GM12891 (cell line): ENCODE measurements around the gene CXCL3.

Experiments used
- POLR2A ChIP-seq: IDR thresholded peaks from 2 replicates; pipeline ENCODE4 v1.6.1; 2011; ENCODE audit warnings: low read depth, low read length, control low read depth
- POLR2AphosphoS5 ChIP-seq: IDR thresholded peaks from 2 replicates; pipeline ENCODE4 v1.6.1; 2011; ENCODE audit warnings: low read depth, low read length, control low read depth
- SPI1 ChIP-seq: IDR thresholded peaks from 2 replicates; pipeline ENCODE4 v1.6.1; 2011; ENCODE audit warnings: low read depth, low read length, control low read depth

DNA sequence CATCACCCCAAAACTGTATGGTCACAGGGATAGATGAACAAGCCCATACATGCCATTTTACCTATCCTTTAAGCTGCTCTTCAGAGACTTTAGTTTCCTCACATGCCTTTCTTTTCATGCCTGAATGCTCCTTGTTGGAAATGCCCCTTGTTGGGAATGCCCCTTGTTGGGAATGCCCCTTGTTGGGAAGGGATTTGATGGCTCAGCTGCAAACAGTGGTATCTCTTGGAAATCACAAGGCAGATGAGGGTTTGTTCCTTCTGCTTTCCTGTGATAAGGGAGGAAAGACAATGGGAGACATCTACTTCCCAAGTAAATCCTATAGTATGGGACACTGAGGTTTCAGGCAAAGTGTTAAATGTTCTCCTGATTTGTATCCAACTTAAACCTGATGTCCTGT is 49.0 kb upstream of the CXCL3 start:
- TF ChIP-seq POLR2AphosphoS5 (no peak), POLR2A (no peak), SPI1 (no peak)
